Measurements from ENCODE around the gene ISM1.

Gene ISM1

GRCh38 chr20:13348311-13349234 is 127.5 kb downstream of the ISM1 start:
- DNase-seq (ENCODE audit: low read depth): no peak

GRCh38 chr20:13349235-13349604 is 128.1 kb downstream of the ISM1 start:
- no peak for DNase-seq (ENCODE audit: low read depth)

Measured in GM04503 (cell line).